Amniotic epithelial cell (primary cell): ENCODE results near the gene PXDN.
A peak's percentile ranks its signal among the peaks of the same experiment; 100 is the strongest.

Experiments
- DNase-seq: peaks from one replicate; pipeline ENCODE4 v3.0.0-alpha.2; 2010; ENCODE audit warnings: low read depth

The PXDN gene

GRCh38 chr2:1665761-1666505, 78.4 kb downstream of the PXDN start:
- DNase-seq, result no peak

- no peak for DNase-seq
Measured at GRCh38 chr2:1664698-1665097, 79.6 kb downstream of the PXDN start.

GRCh38 chr2:1664076-1664605, 80.2 kb downstream of the PXDN start:
- DNase-seq, result no peak

- no peak for DNase-seq
Measured at GRCh38 chr2:1663621-1664020, 80.7 kb downstream of the PXDN start.

GRCh38 chr2:1662606-1663180, 81.6 kb downstream of the PXDN start:
- no peak for DNase-seq

- DNase-seq, result no peak
Measured at GRCh38 chr2:1661891-1662605, 82.3 kb downstream of the PXDN start.

- DNase-seq, result no peak
Measured at GRCh38 chr2:1660656-1661640, 83.4 kb downstream of the PXDN start.

GRCh38 chr2:1659951-1660565, 84.3 kb downstream of the PXDN start:
- no peak for DNase-seq

GRCh38 chr2:1658394-1659151, 85.7 kb downstream of the PXDN start:
- DNase-seq, result no peak

GRCh38 chr2:1656961-1657841, 87.1 kb downstream of the PXDN start:
- DNase-seq, result no peak

GRCh38 chr2:1656326-1656960, 87.9 kb downstream of the PXDN start:
- no peak for DNase-seq

- DNase-seq, result no peak
Measured at GRCh38 chr2:1655461-1655860, 88.9 kb downstream of the PXDN start.

GRCh38 chr2:1654696-1655374, 89.5 kb downstream of the PXDN start:
- peak; percentile 55 for DNase-seq

GRCh38 chr2:1653956-1654695, 90.2 kb downstream of the PXDN start:
- peak; percentile 81 for DNase-seq

GRCh38 chr2:1652034-1652790, 92.1 kb downstream of the PXDN start:
- DNase-seq, result no peak

GRCh38 chr2:1651121-1652033, 92.9 kb downstream of the PXDN start:
- no peak for DNase-seq
